SK-MEL-5 (cell line): ENCODE measurements around the gene NANOG. TPM values are rescaled to one million over a fixed set of nuclear protein-coding genes. Genes with fewer than 3 reads are reported as not detected.
"Not testable (repeated sequence)": the region's sequence is repeated elsewhere in the genome, so short reads cannot be mapped to it uniquely, and the experiment has no call there.

Experiments
- DNase-seq: peaks from one replicate; pipeline ENCODE4 v3.0.0-alpha.2; 2016; ENCODE audit warnings: low read depth, low spot score
- in situ Hi-C: cut with HindIII; loops from 2 replicates; pipeline ENCODE4 v1.10.0; 2016; ENCODE audit warnings: low sequenced_read_pairs, high pct_unique_total_duplicates, low pct_unique_long_range_greater_than_20kb
- total RNA-seq: library from RNA; depleted of rRNA; stranded (reverse); fragments of >200 nt; shearing (Covaris generic); gene quantifications from 2 replicates; pipeline ENCODE4 v1.2.3, GENCODE V29; 2014

The NANOG gene
- total RNA-seq, 1 experiment from 2014 or later, result not detected

GRCh38 chr12:7797269-7797668, 8.1 kb downstream of the NANOG start:
- DNase-seq, in situ Hi-C loops: not testable (repeated sequence)

- in situ Hi-C loops, result no loop called here
- DNase-seq, result no peak
These were observed 8.6 kb downstream of the NANOG start for GRCh38 chr12:7797698-7798398.

- DNase-seq, in situ Hi-C loops: not testable (repeated sequence)
These were observed 9.6 kb downstream of the NANOG start for GRCh38 chr12:7798750-7799308.

GRCh38 chr12:7801460-7801859, 12.3 kb downstream of the NANOG start:
- DNase-seq, result no peak
- in situ Hi-C loops, result no loop called here

- in situ Hi-C loops, result not testable (repeated sequence)
These were observed 17.1 kb downstream of the NANOG start for GRCh38 chr12:7806319-7806718.

GRCh38 chr12:7806863-7807487, 17.8 kb downstream of the NANOG start:
- in situ Hi-C loops, result no loop called here
- peak; percentile 88 for DNase-seq

More at GRCh38 chr12:7806319-7806718, 17.1 kb downstream of the NANOG start:
- DNase-seq, result not testable (repeated sequence)

- DNase-seq, in situ Hi-C loops: not testable (repeated sequence)
These were observed 36.6 kb downstream of the NANOG start for GRCh38 chr12:7825754-7826153.

GRCh38 chr12:7829737-7830136, 40.5 kb downstream of the NANOG start:
- DNase-seq, in situ Hi-C loops: not testable (repeated sequence)

- peak; percentile 71 for DNase-seq
- in situ Hi-C loops, result no loop called here
These were observed 43.0 kb downstream of the NANOG start for GRCh38 chr12:7832059-7832696.

- DNase-seq, in situ Hi-C loops: not testable (repeated sequence)
These were observed 44.0 kb downstream of the NANOG start for GRCh38 chr12:7833201-7833600.

GRCh38 chr12:7833831-7834230, 44.6 kb downstream of the NANOG start:
- in situ Hi-C loops, result no loop called here
- DNase-seq, result no peak

- in situ Hi-C loops, result no loop called here
- no peak for DNase-seq
These were observed 45.5 kb downstream of the NANOG start for GRCh38 chr12:7834701-7835100.

GRCh38 chr12:7835116-7835515, 45.9 kb downstream of the NANOG start:
- in situ Hi-C loops, result no loop called here

GRCh38 chr12:7835766-7836165, 46.6 kb downstream of the NANOG start:
- DNase-seq, result no peak
- in situ Hi-C loops, result no loop called here

More at GRCh38 chr12:7835116-7835515, 45.9 kb downstream of the NANOG start:
- DNase-seq, result no peak

GRCh38 chr12:7837366-7837765, 48.2 kb downstream of the NANOG start:
- in situ Hi-C loops, result no loop called here
- no peak for DNase-seq

GRCh38 chr12:7839226-7839625, 50.0 kb downstream of the NANOG start:
- DNase-seq, in situ Hi-C loops: not testable (repeated sequence)

- DNase-seq, in situ Hi-C loops: not testable (repeated sequence)
These were observed 50.6 kb downstream of the NANOG start for GRCh38 chr12:7839848-7840247.

GRCh38 chr12:7842444-7842843, 53.2 kb downstream of the NANOG start:
- in situ Hi-C loops, DNase-seq: not testable (repeated sequence)
